ENCODE data around the gene PCYOX1L. TPM values are rescaled to one million over a fixed set of nuclear protein-coding genes. Genes with fewer than 3 reads are reported as not detected.

Gene PCYOX1L
- total RNA-seq, 2 experiments from 2014 or later: 21.8 to 24.0 TPM

Other genes with a start within 250 kb of the PCYOX1L start
- under 1 TPM; 0.10 to 0.24 TPM for gene ABLIM3, start 216.6 kb upstream of the PCYOX1L start, total RNA-seq
- not detected for gene AFAP1L1, start 86.2 kb upstream of the PCYOX1L start, total RNA-seq
- 10 to 100 TPM; 32.9 to 37.2 TPM for gene GRPEL2, start 12.5 kb upstream of the PCYOX1L start, total RNA-seq
- not detected for gene IL17B, start 21.2 kb downstream of the PCYOX1L start, total RNA-seq
- gene CSNK1A1, start 193.4 kb downstream of the PCYOX1L start, total RNA-seq: 100 to 1,000 TPM; 165 to 170 TPM
- under 1 TPM; 0.69 to 0.77 TPM for gene ARHGEF37, start 223.5 kb downstream of the PCYOX1L start, total RNA-seq